Stromal cell of bone marrow (primary cell): Measurements from ENCODE around the gene CHTOP.

ENCODE experiments used
- DNase-seq: peaks from one replicate; pipeline ENCODE4 v3.0.0-alpha.2; 2012; ENCODE audit warnings: low read depth

The CHTOP gene

GRCh38 chr1:153612755-153613331, 21.0 kb upstream of the CHTOP start, which contains the start of gene S100A16:
S100A16 (minus strand) TSS chr1:153613137; CDS start chr1:153608151, 4,986 bp downstream.
- DNase-seq, result peak; percentile 62

DNA sequence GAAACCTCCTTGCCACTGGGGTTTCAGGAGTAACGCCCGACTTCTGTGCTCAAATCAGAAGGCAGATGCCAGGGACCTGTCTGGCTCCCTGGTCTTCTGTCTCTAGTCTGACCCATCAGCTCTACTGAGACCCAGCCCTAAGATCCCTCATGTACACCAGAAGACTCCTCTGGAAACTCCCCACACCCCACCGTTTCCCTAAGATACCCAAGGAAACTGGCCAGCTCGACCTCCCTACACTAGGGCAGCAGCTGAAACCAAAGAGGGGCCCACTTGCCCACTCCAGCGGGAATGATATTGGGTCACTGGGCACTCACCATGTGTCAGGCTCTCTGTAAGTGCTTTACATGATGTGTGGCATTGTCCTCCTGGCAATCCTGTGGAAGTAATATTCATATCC, 20.5 kb upstream of the CHTOP start:
- no peak for DNase-seq

GRCh38 chr1:153614189-153614900, 19.5 kb upstream of the CHTOP start:
- no peak for DNase-seq

- DNase-seq, result no peak
Observed at GRCh38 chr1:153614906-153615305, 19.0 kb upstream of the CHTOP start.

DNA sequence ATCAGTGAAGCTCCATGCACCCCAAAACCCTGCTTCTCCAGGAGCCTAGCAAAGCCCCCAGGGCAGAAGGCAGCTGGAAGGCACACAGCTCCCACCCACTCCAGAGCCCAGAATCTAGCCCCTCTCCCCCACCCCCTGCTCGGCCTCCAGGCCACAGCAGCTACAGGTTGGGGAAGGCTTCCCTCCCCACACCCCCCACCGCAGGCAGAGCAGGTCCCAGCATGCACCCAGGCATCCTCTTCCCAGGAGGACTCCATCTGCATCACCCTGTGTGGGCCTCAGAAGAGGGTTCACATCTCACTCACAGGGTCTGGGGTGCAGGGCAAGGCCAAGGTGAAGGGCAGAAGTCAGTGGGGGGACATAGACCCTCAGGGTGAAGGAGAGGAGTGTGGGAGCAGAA, 18.5 kb upstream of the CHTOP start:
- no peak for DNase-seq

- DNase-seq, result no peak
Observed at GRCh38 chr1:153616144-153616916, 17.5 kb upstream of the CHTOP start, which contains the start of gene S100A14. S100A14 (minus strand) TSS chr1:153616325; CDS start chr1:153615858, 467 bp downstream.

DNA sequence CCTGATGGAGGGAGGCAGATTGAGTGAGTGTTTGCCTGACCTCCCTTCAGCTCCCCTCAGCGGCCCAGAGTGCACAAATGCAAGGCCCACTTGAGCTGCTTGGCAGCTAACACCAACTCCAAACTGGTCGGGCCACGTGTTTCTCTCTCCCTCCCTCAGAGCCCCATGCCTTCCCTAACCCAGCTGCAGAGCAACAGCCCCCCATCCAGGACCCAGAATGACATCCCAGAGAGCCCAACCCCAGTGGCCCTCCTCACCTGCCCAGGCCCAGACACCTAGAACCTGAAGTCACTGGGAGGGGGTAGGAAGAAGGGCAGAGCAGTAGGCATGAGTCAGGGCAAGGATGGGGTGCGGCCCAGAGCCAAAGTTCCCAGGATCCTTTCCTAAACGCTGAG, 17.0 kb upstream of the CHTOP start:
- DNase-seq, result no peak

DNA sequence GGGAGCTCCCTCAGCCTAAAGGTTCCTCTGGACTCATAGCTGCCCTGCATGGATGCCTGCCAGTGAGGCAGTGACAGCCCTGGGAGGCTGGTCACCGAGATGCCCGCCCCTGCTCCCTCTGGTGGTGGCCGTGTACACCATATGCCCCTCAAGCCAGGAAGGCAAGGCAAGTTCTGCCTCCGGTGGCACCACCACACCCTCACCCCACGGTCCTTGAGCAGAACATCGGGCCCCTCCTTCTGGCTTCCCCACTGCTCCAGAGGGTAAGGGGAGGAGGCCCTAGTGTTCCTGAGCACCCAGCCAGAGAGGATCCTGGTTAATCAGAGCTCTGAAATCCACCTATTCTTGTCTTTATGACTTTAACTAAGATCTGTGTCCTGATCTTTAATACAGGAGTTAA, 16.2 kb upstream of the CHTOP start:
- no peak for DNase-seq

- DNase-seq, result no peak
Observed at GRCh38 chr1:153619171-153619570, 14.7 kb upstream of the CHTOP start.

GRCh38 chr1:153623101-153623500, 10.8 kb upstream of the CHTOP start:
- no peak for DNase-seq

DNA sequence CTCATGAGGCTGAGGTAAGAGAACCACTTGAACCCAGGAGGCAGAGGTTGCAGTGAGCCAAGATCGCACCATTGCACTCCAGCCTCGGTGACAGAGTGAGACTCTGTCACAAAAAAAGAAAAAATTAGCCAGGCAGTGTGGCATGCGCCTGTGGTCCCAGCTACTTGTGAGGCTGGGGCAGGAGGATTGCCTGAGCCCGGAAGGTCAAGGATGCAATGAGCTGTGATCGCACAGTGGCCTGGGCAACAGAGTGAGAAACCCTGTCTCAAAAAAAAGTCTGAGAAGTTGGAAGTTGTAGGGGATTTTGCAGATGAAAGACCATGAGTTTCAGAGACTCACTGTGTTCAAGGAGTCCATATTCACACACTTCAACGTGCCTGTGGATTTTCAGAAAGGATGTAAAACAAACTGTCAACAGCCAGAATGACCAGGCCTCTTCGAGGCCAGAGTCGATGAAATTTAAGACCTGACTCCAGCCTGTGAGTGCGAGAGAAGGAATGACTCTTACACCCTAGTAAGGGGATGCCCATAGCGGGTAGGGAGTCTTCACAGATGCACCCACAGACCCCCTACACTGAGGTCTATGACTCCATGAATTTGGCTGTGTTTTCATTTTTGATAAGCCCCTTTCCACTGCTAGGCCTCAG, 8.8 kb upstream of the CHTOP start:
- no peak for DNase-seq

GRCh38 chr1:153626477-153626903, 7.4 kb upstream of the CHTOP start:
- no peak for DNase-seq

DNA sequence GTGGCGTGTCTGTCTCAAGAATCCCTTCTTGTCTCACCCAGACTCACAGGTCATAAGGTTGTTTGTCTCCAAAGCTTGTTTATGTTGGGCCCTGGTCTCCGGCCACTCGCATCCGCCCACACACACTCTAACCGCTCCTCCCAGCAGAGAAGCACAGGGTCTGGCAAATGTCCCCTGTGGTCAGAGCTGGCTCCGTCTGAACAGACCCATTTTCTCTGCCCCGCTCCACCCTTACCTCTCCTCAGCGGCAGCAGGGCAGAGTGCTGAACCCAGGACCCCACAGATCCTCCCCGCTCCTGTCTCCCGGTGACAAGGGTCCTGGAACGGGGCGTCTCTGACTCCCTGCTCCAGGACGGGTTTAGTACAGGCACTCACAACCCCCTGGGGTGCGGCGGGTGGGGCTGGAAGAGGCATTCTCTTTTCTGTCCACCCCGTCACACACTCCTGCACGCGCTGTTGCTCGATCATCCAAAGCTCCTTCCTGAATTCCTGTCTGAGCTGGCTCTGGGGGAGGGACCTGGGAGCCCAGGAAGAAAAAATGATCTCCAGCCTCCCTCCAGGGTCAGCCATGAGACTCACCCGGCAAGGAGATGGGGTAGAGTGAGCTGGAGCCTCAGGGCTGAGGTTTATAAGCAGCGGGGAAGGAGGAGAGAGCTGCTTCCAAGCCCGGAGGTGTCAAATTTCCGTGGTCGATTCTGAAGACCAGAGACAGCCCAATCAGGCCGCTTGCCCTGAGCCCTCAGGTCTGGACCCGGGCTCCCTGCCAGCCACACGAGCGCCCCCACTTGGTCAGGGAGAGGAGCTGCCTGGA, 6.8 kb upstream of the CHTOP start, which contains the start of gene S100A13:
TSS of gene S100A13 (minus strand) at position 602 of the 811 bp plus-strand sequence. CDS start 1,033 bp downstream, outside the sequence.
- DNase-seq, result peak; percentile 92

- no peak for DNase-seq
Observed at GRCh38 chr1:153627715-153628626, 5.9 kb upstream of the CHTOP start, which contains the start of gene S100A1. S100A1 (plus strand) TSS chr1:153628434; CDS start chr1:153630522, 2,088 bp downstream.

DNA sequence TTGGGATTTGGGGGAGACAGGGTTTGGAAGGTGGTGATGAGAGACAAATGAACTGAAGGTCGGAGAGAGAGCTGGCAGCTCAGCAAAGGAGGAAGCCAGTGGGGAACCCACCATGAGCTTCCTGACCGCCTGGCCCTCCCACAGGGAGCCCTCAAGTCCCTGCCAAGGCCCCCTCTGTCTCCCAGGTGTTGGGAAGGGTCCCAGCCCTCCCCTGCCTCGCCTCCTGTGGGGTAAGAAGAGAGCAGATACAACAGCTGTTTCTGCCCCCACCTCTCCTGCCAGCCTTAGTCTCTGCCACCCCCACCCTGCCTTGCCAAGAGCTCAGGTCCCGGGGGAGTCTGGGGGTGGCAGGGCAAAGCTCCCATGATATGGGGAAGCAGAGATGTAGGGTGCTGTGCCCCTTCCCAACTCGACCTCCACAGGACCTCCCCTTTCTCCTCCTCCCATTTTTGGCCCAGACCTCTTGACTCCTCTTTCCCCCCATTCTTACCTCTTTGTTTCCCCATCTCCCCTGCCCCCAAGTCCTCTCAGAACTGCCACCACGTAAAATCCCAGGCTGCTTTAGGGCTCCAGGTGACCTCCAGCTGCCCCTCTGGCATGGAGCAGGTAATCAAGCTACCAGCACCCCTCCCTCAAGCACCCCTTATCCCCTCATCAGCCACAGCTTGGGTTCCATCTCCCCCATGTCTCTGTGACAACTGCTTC, 5.1 kb upstream of the CHTOP start:
- no peak for DNase-seq

DNA sequence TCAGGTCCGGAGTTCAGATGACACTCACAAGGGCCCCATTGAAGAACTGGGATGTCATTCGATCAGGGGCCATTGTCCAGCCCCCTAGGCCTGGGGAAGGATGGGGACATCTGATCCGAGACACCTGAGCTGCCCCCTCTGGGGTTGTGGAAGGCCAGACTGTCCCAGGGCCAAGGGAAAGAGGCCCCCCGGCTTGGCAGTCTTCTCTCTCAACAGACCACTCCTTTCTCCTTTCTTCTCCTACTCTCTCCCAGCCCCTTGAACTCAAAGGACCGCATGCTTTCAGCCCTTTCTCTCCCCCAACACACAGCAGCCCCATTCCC, 4.6 kb upstream of the CHTOP start:
- DNase-seq, result no peak

DNA sequence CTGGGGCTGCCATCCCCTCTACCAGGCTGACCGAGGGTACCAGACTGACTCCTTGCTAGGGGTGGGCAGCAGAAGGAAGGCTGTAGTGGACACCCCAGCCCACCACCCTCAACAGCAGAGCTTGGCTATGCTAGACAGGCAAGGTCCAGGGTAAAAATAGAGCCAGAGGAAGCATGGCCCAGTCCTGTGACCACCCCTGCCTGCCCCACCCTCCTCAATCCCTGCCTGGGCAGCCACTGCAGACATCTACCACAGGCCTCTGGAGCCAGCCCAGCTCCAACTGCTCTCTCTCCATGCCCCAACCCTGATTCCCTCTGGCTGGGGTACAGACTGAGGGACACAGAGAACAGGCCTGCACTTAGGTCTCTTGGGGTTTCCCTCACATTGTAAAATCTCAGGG, 3.9 kb upstream of the CHTOP start:
- no peak for DNase-seq

GRCh38 chr1:153630384-153630783, 3.5 kb upstream of the CHTOP start:
- DNase-seq, result no peak
